PFSK-1 (cell line): ENCODE results near the gene CEP85L.

Experiments used
- POLR2AphosphoS5 ChIP-seq: IDR thresholded peaks from 2 replicates; pipeline ENCODE4 v1.6.1; 2012; ENCODE audit warnings: low read depth, mild to moderate bottlenecking, control low read depth, low read length, moderate library complexity
- TAF1 ChIP-seq: IDR thresholded peaks from 2 replicates; pipeline ENCODE4 v1.6.1; 2012; ENCODE audit warnings: low read length, control low read depth, borderline replicate concordance; ENCODE audit not compliant: insufficient read depth
- TF ChIP-seq, protein P1 (sequence below), 2 experiments: IDR thresholded peaks; 2 replicates each; pipeline versions ENCODE4 v1.6.1 to v1.8.0; 2011 to 2012; ENCODE audit warnings: low read depth in 2 of 2, low read length in 2 of 2, control low read depth in 1 of 2, inconsistent platforms in 1 of 2, mild to moderate bottlenecking in 1 of 2, moderate library complexity in 1 of 2; ENCODE audit not compliant: insufficient read depth in 1 of 2

DNA sequence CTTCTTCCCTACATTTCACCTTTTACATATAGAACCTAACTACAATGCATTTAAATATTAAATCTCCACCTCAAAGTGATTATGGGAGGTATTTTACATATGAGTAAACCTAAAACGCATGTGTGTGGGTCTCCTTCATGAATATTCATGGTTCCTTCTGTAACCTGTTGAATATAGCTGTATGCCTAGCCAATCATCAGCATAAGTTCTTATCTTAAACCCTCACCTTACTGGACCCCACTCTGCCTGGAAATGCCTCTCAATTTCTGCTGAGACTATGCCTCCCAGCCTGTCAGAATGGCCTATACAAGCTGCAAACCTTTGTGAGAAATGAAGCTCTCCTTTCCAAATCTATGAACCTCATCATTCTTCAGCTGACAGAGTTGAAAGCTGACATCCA, 21.3 kb downstream of the CEP85L start:
- no peak for TF ChIP-seq POLR2AphosphoS5
- no peak for TF ChIP-seq TAF1
- TF ChIP-seq, protein P1, sequence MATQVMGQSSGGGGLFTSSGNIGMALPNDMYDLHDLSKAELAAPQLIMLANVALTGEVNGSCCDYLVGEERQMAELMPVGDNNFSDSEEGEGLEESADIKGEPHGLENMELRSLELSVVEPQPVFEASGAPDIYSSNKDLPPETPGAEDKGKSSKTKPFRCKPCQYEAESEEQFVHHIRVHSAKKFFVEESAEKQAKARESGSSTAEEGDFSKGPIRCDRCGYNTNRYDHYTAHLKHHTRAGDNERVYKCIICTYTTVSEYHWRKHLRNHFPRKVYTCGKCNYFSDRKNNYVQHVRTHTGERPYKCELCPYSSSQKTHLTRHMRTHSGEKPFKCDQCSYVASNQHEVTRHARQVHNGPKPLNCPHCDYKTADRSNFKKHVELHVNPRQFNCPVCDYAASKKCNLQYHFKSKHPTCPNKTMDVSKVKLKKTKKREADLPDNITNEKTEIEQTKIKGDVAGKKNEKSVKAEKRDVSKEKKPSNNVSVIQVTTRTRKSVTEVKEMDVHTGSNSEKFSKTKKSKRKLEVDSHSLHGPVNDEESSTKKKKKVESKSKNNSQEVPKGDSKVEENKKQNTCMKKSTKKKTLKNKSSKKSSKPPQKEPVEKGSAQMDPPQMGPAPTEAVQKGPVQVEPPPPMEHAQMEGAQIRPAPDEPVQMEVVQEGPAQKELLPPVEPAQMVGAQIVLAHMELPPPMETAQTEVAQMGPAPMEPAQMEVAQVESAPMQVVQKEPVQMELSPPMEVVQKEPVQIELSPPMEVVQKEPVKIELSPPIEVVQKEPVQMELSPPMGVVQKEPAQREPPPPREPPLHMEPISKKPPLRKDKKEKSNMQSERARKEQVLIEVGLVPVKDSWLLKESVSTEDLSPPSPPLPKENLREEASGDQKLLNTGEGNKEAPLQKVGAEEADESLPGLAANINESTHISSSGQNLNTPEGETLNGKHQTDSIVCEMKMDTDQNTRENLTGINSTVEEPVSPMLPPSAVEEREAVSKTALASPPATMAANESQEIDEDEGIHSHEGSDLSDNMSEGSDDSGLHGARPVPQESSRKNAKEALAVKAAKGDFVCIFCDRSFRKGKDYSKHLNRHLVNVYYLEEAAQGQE (IDR thresholded peaks at IDR 0.05; ENCODE audit: insufficient read depth in 1 of 2, low read depth in 2 of 2, low read length in 2 of 2), result no peak
